Fibroblast of the aortic adventitia (primary cell): ENCODE data around the gene POU5F1. TPM values are rescaled to one million over a fixed set of nuclear protein-coding genes. Genes with fewer than 3 reads are reported as not detected.
A peak's percentile ranks its signal among the peaks of the same experiment; 100 is the strongest.
"Not testable (repeated sequence)": the region's sequence is repeated elsewhere in the genome, so short reads cannot be mapped to it uniquely, and the experiment has no call there.

Experiments
- DNase-seq: peaks from one replicate; pipeline ENCODE4 v3.0.0-alpha.2; 2010; ENCODE audit warnings: low read depth
- H3K4me3 ChIP-seq: 2 replicates; pipeline ENCODE4 v1.5.1; 2011; ENCODE audit warnings: low read depth, mild to moderate bottlenecking, control low read depth, low read length, moderate library complexity
- CTCF ChIP-seq: IDR thresholded peaks from 2 replicates; pipeline ENCODE4 v1.5.1; 2011; ENCODE audit warnings: mild to moderate bottlenecking, low read length, control low read depth, inconsistent platforms; ENCODE audit not compliant: insufficient read depth
- total RNA-seq: library from RNA; depleted of rRNA; stranded (reverse); fragments of >200 nt; gene quantifications from 2 replicates; pipeline ENCODE4 v1.2.3, GENCODE V29; 2012; ENCODE audit warnings: low replicate concordance

POU5F1 gene
- total RNA-seq, 1 donor = not detected

DNA sequence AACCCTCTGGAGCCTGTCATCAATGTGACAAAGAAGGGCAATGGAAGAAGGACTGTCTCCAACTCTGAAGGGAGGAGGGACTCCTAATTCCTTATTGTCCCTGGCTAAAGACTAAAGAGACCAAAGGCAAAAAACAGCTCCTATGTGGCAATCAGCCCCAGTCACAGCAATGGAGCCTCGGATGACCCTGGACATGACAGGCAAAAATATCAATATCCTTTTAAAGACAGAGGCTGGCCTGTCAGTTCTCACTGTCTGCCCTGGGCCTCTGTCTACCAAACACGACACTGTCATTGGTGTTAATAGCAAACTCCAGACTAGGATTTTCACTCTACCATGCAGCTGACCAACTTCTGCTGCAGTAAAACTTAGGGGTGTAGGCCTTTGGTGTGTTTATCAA is 38.0 kb upstream of the POU5F1 start:
- TF ChIP-seq CTCF = no peak
- DNase-seq = no peak
- no peak overlapping the region for H3K4me3 ChIP-seq

DNA sequence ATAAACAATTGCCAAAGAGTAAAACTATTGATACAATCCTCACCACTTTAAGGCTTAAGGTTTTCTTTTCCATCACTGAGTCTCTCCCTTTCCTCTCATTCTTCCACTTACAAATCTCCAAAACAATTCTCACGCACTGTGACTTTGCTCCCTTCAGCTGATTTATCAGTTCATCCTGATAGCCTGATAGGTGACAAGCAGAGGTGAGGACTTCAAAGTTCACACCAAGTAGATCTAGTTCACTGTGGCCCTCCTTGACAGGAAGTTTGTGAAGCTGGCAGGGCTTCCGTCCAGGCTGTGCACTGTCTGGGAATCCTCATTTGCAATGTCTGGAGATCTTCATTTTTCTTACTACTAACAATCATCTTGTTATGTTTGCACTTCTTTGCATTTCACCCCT is 35.2 kb upstream of the POU5F1 start:
- H3K4me3 ChIP-seq = no peak overlapping the region
- TF ChIP-seq CTCF = no peak
- DNase-seq = no peak

DNA sequence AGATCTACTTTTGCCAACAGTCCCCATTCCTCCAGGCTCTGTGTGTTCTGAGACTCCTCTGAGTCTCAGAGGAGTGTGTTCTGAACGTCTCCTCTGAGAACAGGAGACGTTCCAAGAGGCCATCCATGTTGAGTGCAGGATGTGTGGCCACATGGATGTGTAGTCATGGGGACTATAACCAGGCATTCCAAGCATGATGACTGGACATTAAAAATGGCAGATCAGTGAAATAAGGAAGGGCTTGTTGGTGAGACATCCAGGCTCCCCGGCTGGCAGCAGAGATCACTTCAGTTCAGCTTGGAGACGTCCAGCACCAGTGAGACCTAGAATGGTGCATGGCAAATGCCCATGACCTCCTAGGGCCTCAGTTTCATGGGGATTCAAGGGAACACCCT is 34.3 kb upstream of the POU5F1 start:
- no peak for DNase-seq
- TF ChIP-seq CTCF = no peak
- H3K4me3 ChIP-seq = no peak overlapping the region

DNA sequence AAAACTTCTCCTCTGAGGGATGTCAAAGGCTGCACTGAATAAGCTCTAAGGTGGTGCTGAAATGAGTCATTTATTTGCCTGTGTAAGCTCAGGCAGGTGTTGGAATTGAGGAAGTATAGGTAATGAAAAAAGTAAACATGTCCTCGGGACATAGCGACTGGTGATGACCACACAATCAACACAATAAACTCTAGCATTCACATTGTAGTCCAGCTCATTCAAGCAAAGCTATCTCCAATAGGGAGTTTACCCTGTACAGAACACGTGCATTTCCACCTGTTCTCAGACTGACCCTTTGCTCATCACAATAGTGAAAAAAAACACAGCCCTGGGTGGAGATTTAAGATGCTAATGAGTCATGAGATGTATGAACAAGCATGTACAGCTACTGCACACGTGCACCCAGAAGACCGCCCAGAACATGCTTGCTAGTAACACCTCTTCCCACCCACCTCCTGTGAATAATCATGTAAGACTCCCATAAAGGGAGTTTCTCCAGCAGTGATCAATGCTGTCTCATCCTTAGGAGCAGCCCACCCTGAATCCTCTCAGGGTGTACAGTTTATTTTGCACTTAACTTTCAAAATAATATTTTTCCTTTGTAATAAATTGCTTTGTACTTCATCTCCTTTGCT is 33.0 kb upstream of the POU5F1 start:
- H3K4me3 ChIP-seq = peak overlapping the region; percentile 41
- TF ChIP-seq CTCF = no peak
- DNase-seq = peak; percentile 39

DNA sequence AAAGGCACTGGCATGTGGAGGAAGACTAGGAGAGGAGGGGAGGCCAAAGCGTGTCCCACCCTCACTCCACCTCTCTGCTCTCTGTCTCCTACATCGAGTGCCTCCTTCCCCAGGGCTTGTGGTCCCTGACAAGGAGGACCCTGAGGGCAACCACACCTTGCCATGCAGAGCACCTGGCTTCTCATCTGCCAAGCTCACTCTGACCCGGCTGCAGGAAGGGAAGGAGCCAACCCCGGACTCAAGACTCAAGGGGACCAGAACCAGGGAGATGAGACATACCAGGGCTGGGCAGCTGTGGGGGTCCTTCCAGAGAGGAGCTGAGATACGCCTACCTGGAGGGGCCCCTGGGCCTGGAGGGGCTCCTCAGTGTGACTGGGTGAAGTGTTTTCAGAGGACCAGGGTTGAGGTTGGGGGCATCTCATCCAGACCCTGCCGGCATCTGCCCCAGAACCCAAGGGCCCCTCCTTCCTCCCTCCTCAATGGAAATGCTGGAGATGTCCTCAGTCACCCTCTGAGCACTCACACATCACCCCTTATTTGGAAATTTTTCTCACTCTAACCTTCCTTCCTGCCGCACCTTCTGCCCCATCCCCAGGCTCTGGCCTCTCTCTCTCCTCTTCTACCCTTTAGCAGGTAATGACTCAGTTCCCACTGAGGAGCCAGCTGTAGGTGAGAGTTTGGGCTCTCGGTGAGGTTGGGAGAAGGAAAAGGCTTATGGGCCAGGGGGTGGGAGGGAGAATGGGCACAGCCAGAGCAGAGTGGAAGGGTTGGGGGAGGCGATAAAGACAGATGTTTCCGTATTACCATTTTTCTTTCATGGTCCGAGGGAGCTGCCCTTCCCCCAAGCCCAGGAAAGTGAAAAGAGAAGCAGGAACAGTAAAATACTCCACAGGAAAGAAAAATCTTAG is 32.0 kb upstream of the POU5F1 start:
- no peak overlapping the region for H3K4me3 ChIP-seq
- DNase-seq = no peak
- no peak for TF ChIP-seq CTCF

- not testable (repeated sequence) for DNase-seq, H3K4me3 ChIP-seq
Observed at GRCh38 chr6:31199105-31199452, 28.6 kb upstream of the POU5F1 start.

- H3K4me3 ChIP-seq = peak overlapping the region; percentile 78
- TF ChIP-seq CTCF = no peak
- DNase-seq = peak; percentile 72
Observed at GRCh38 chr6:31197559-31198305, 27.2 kb upstream of the POU5F1 start.

DNA sequence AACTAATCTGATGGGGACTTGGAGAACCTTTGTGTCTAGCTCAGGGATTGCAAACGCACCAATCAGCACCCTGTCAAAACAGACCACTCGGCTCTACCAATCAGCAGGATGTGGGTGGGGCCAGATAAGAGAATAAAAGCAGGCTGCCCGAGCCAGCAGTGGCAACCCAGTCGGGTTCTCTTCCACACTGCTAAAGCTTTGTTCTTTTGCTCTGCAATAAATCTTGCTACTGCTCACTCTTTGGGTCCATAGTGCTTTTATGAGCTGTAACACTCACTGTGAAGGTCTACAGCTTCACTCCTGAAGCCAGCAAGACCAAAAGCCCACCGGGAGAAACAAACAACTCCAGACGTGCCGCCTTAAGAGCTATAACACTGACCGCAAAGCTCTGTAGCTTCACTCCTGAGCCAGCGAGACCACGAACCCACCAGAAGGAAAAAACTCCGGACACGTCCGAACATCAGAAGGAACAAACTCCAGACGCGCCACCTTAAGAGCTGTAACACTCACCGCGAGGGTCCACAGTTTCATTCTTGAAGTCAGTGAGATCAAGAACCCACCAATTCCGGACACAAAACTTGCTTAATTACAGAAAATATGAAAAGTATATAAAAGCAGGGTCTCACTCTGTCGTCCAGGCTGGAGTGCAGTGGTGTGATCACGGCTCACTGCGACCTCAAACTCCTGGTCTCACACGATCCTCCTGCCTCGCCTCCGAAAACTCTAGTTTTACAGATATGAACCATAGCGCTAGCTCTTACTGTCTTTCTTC is 26.0 kb upstream of the POU5F1 start:
- H3K4me3 ChIP-seq = peak overlapping the region; percentile 78
- DNase-seq = not testable (repeated sequence)

- H3K4me3 ChIP-seq, DNase-seq: not testable (repeated sequence)
Observed at GRCh38 chr6:31195308-31195979, 25.0 kb upstream of the POU5F1 start.
